Panc1 (cell line): ENCODE measurements around the gene WDR90.
A peak's percentile ranks its signal among the peaks of the same experiment; 100 is the strongest.

Experiments used
- CTCF ChIP-seq: fragments of 450-650 bp; IDR thresholded peaks from 2 replicates; pipeline ENCODE4 v1.5.1; 2017; ENCODE audit warnings: mild to moderate bottlenecking
- POLR2AphosphoS5 ChIP-seq: IDR thresholded peaks from 2 replicates; pipeline ENCODE4 v1.6.1; 2012; ENCODE audit warnings: mild to moderate bottlenecking, low read depth, low read length, moderate library complexity
- REST ChIP-seq, 2 experiments: IDR thresholded peaks; 2 replicates each; pipeline ENCODE4 v1.6.1; 2011 to 2012; ENCODE audit warnings: low read depth in 2 of 2, control low read depth in 1 of 2, low read length in 1 of 2, mild to moderate bottlenecking in 1 of 2, moderate library complexity in 1 of 2; ENCODE audit not compliant: insufficient read depth in 1 of 2
- SIN3A ChIP-seq: IDR thresholded peaks from 2 replicates; pipeline ENCODE4 v1.6.1; 2012; ENCODE audit warnings: low read depth, mild to moderate bottlenecking, low read length, moderate library complexity, borderline replicate concordance; ENCODE audit not compliant: insufficient read depth

GRCh38 chr16:659618-660017 is 10.5 kb downstream of the WDR90 start:
- TF ChIP-seq CTCF (0 out of 2 replicates have a peak, but pooled peaks have one; percentile 29), REST (IDR thresholded peaks at IDR 0.05; ENCODE audit: insufficient read depth in 1 of 2, low read depth in 2 of 2, low read length in 1 of 2) (no peak), POLR2AphosphoS5 (no peak), SIN3A (no peak)
